Fibroblast of skin of abdomen (primary cell): ENCODE results near the gene TM7SF2.
A peak's percentile ranks its signal among the peaks of the same experiment; 100 is the strongest.
"Not testable (repeated sequence)": the region's sequence is repeated elsewhere in the genome, so short reads cannot be mapped to it uniquely, and the experiment has no call there.

ENCODE experiments used
- DNase-seq: peaks from one replicate; pipeline ENCODE4 v3.0.0-alpha.2; 2013

The TM7SF2 gene

GRCh38 chr11:65115361-65116082, 3.9 kb downstream of the TM7SF2 start:
- no peak for DNase-seq

GRCh38 chr11:65116370-65117205, 4.9 kb downstream of the TM7SF2 start:
- DNase-seq = peak; percentile 37

GRCh38 chr11:65117206-65118096, 5.8 kb downstream of the TM7SF2 start, which contains the start of gene ZNHIT2:
TSS of gene ZNHIT2 (minus strand) at chr11:65117701. CDS start at chr11:65117653, 48 bp downstream.
- DNase-seq = peak; percentile 99

GRCh38 chr11:65118097-65118837, 6.6 kb downstream of the TM7SF2 start:
- no peak for DNase-seq

GRCh38 chr11:65118891-65119669, 7.4 kb downstream of the TM7SF2 start:
- DNase-seq = not testable (repeated sequence)

GRCh38 chr11:65119670-65119995, 8.0 kb downstream of the TM7SF2 start:
- DNase-seq = no peak

- no peak for DNase-seq
These were observed 9.2 kb downstream of the TM7SF2 start for GRCh38 chr11:65120831-65121230.

GRCh38 chr11:65121447-65121864, 9.8 kb downstream of the TM7SF2 start:
- DNase-seq = no peak

GRCh38 chr11:65121865-65122696, 10.4 kb downstream of the TM7SF2 start, which contains the start of the genes FAU and MRPL49:
TSS of gene FAU (minus strand) at chr11:65122134. CDS start at chr11:65121813, 321 bp downstream.
TSS of gene MRPL49 (plus strand) at chr11:65122321. CDS start at chr11:65122347, 26 bp downstream.
- DNase-seq = peak; percentile 95

GRCh38 chr11:65124480-65125196, 13.0 kb downstream of the TM7SF2 start:
- DNase-seq = no peak

- no peak for DNase-seq
These were observed 13.8 kb downstream of the TM7SF2 start for GRCh38 chr11:65125197-65126056.

- DNase-seq = no peak
These were observed 15.1 kb downstream of the TM7SF2 start for GRCh38 chr11:65126624-65127274.

GRCh38 chr11:65127473-65128181, 16.0 kb downstream of the TM7SF2 start:
- DNase-seq = no peak

GRCh38 chr11:65128182-65129145, 16.8 kb downstream of the TM7SF2 start:
- DNase-seq = no peak

- DNase-seq = no peak
These were observed 18.2 kb downstream of the TM7SF2 start for GRCh38 chr11:65129649-65130441.
